ENCODE data around the gene TNFRSF1A.

GRCh38 chr12:6384499-6385436 is 42.9 kb upstream of the TNFRSF1A start:
- TF ChIP-seq POLR2A (IDR thresholded peaks at IDR 0.05) (no peak), POLR2AphosphoS5 (IDR thresholded peaks at IDR 0.05) (no peak)

All from spleen (tissue), 3 donors.